ENCODE data around the gene ARSJ. TPM values are rescaled to one million over a fixed set of nuclear protein-coding genes. Genes with fewer than 3 reads are reported as not detected.

ARSJ gene
- total RNA-seq, 4 donors from 2014 or later, result 1.0 to 3.3 (median 1.4) TPM

- no peak overlapping the region for H3K4me3 ChIP-seq
- no peaks in the 10 kb centered on the region for H3K9me3 ChIP-seq
- no peaks in the 10 kb centered on the region for H3K4me1 ChIP-seq
- DNase-seq, result no peak
- no peak for TF ChIP-seq POLR2A (IDR thresholded peaks at IDR 0.05)
- no peaks in the 10 kb centered on the region for H3K36me3 ChIP-seq
- H3K27ac ChIP-seq, result no peak overlapping the region
- no peaks in the 10 kb centered on the region for H3K27me3 ChIP-seq
These were observed 7.6 kb downstream of the ARSJ start for GRCh38 chr4:113971706-113972360.

GRCh38 chr4:113969709-113970334, 9.6 kb downstream of the ARSJ start:
- no peaks in the 10 kb centered on the region for H3K27me3 ChIP-seq
- H3K9me3 ChIP-seq, result no peaks in the 10 kb centered on the region
- H3K27ac ChIP-seq, result no peak overlapping the region
- no peaks in the 10 kb centered on the region for H3K4me1 ChIP-seq
- TF ChIP-seq POLR2A (IDR thresholded peaks at IDR 0.05) (no peak), CTCF (IDR thresholded peaks at IDR 0.05) (no peak)
- DNase-seq, result no peak
- H3K36me3 ChIP-seq, result no peaks in the 10 kb centered on the region
- no peak overlapping the region for H3K4me3 ChIP-seq

GRCh38 chr4:113968473-113968872, 11.0 kb downstream of the ARSJ start:
- Histone ChIP-seq H3K4me3 (no peak overlapping the region), H3K27ac (no peak overlapping the region), H3K36me3 (no peaks in the 10 kb centered on the region), H3K27me3 (no peaks in the 10 kb centered on the region), H3K4me1 (no peaks in the 10 kb centered on the region), H3K9me3 (no peaks in the 10 kb centered on the region)
- TF ChIP-seq POLR2A (IDR thresholded peaks at IDR 0.05), result no peak
- TF ChIP-seq CTCF (IDR thresholded peaks at IDR 0.05), result no peak
- no peak for DNase-seq

GRCh38 chr4:113967687-113968086, 11.8 kb downstream of the ARSJ start:
- no peak for DNase-seq
- TF ChIP-seq POLR2A (IDR thresholded peaks at IDR 0.05), result no peak
- no peak for TF ChIP-seq CTCF (IDR thresholded peaks at IDR 0.05)
- H3K36me3 ChIP-seq, result no peaks in the 10 kb centered on the region
- H3K4me1 ChIP-seq, result no peaks in the 10 kb centered on the region
- H3K27me3 ChIP-seq, result no peaks in the 10 kb centered on the region
- no peak overlapping the region for H3K27ac ChIP-seq
- H3K4me3 ChIP-seq, result no peak overlapping the region
- H3K9me3 ChIP-seq, result no peaks in the 10 kb centered on the region

- DNase-seq, result no peak
- Histone ChIP-seq H3K4me3 (no peak overlapping the region), H3K36me3 (no peaks in the 10 kb centered on the region), H3K27me3 (no peaks in the 10 kb centered on the region), H3K9me3 (no peaks in the 10 kb centered on the region), H3K4me1 (peaks cover 0 to 8% (median 4%) of the 10 kb centered on the region in 4 donors), H3K27ac (no peak overlapping the region)
- TF ChIP-seq POLR2A (IDR thresholded peaks at IDR 0.05) (no peak), CTCF (IDR thresholded peaks at IDR 0.05) (no peak)
These were observed 16.7 kb downstream of the ARSJ start for GRCh38 chr4:113962719-113963265.

GRCh38 chr4:113962016-113962347, 17.5 kb downstream of the ARSJ start:
- no peak overlapping the region for H3K27ac ChIP-seq
- no peaks in the 10 kb centered on the region for H3K27me3 ChIP-seq
- no peaks in the 10 kb centered on the region for H3K9me3 ChIP-seq
- no peaks in the 10 kb centered on the region for H3K36me3 ChIP-seq
- H3K4me1 ChIP-seq, result peaks cover 0 to 8% (median 4%) of the 10 kb centered on the region in 4 donors
- DNase-seq, result no peak
- H3K4me3 ChIP-seq, result no peak overlapping the region
- TF ChIP-seq CTCF (IDR thresholded peaks at IDR 0.05) (no peak), POLR2A (IDR thresholded peaks at IDR 0.05) (no peak)

Measured in Peyer's patch (tissue), 4 donors.